Inflammatory macrophage (primary cell): ENCODE measurements around the gene AP5Z1.
A peak's percentile ranks its signal among the peaks of the same experiment; 100 is the strongest.

Experiments
- DNase-seq, 2 donors: peaks; one replicate each; pipeline ENCODE4 v3.0.0-alpha.2; 2020 to 2022

AP5Z1 gene

DNA sequence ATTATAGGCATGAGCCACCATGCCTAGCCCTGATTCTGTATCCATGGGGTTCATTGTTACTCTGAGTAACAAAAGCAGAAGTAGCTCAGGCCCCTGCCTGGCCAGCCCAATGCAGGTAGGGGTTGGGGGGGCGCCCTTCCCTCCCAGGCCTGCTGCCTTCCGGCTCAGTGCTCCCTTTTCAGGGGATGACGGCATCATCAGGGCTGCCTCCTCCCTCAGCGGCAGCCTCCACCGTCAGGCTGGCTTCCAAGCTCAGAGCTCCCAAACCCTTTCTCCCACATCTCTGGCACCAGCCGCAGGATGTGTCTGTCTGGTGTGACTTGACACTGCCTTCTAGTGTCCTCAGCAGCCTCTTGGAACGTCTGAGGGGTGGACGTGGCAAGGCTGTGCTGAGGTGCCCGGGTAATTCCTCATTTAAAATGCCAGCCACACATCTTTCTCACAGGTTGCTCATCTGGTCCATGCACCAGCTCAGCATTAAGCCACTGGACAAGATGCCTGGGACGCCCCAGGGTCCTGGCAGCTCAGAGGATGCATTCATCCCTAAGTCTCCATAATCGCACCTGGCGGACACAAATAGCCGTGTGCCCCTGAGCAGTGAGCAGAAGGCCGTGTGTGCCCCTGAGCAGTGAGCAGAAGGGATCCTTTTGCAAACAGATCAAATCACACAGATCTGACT, 48.2 kb downstream of the AP5Z1 start:
- no peak for DNase-seq

- DNase-seq, result no peak
Observed at GRCh38 chr7:4824120-4824775, 48.8 kb downstream of the AP5Z1 start.

DNA sequence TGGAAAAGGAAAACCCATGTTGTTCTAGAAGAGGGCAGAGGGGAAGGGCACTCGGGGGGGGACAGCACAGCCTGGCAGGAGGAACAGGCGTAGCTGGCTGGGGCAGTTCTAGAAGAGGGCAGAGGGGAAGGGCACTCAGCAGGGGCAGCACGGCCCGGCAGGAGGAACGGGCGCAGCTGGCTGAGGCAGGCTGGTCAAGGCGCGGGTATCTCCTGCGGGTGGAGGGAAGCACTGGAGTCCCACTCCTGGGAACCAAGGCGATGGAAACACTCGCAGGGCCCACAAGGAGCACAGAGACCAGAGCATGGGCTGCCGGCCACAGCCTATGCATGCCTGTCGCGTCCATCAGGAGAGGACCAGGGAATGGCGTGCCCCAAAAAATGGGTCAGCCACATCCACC, 49.7 kb downstream of the AP5Z1 start:
- no peak for DNase-seq

- no peak for DNase-seq
Observed at GRCh38 chr7:4828720-4829383, 53.4 kb downstream of the AP5Z1 start.

DNA sequence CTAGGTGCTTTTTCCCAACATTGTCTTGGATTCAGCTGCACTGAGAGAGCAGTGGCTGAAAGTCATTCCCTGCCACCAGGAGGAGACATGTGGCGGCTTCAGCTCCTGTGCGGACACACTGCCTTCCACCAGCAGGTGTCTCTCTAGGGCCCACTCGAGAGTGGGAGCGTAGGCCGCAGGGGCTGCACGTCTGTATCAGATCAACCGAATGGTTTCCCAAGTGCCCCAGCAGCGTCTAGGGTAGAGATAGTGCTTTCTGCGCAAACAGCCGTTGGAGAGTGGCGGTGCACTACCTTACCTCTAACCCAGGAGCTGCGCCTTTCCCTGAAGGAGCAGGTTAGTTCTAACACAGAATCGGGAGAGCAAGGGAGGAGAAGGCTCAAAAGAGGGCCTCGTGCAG, 54.8 kb downstream of the AP5Z1 start:
- DNase-seq, result peak; percentile 57 to 73

DNA sequence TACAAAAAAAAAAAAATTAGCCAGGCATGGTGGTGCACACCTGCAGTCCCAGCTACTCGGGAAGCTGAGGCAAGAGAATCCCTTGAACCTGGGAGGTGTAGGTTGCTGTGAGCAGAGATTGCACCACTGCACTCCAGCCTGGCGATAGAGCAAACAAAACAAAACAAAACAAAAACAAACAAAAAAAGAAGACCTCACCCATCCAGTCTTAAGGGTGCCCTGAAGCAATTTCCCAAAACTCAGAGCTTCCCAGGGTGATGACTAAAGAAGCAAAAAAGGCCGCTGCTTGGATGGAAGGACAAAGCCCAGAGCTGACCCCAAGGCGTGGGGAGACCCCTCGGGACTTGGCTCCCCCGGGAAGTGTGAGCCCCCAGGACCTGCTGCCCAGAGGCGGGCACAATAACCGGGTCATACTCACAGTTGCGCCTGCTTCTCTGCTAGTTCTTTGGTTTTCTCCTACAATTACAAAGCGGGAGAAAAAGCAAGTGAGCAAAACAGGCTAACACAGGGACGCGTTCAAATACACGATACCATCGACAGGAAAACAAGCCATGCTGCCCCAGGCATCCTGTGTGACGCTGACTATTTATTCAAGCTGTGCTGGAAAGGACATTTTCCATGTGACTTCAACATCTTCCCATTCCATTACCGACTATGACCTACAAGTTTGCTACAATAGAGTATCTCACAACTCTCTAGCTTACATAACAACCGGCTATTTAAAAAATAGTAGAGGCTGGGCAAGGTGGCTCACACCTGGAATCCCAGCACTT, 56.5 kb downstream of the AP5Z1 start:
- DNase-seq, result no peak

- no peak for DNase-seq
Observed at GRCh38 chr7:4832711-4833110, 57.3 kb downstream of the AP5Z1 start.

DNA sequence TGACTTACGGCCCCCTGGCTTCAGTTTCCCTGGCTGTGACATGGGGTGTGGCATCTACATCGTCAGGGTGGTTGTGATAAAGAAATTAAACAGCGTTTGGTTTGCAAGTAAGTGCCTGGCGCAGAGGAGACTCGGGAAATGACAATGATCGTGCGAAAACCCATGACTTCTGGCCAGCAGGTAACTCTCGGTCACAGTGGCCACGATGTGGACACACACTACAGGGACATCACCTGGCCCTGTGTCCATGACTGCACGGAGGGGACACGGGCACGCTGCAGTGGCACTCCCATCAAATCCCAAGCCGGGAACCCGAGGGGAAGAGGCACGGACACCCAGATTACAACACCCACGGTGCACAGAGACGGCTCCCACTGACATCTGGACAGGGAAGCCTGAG, 57.8 kb downstream of the AP5Z1 start:
- no peak for DNase-seq

- DNase-seq, result no peak
Observed at GRCh38 chr7:4833691-4834600, 58.5 kb downstream of the AP5Z1 start.

DNA sequence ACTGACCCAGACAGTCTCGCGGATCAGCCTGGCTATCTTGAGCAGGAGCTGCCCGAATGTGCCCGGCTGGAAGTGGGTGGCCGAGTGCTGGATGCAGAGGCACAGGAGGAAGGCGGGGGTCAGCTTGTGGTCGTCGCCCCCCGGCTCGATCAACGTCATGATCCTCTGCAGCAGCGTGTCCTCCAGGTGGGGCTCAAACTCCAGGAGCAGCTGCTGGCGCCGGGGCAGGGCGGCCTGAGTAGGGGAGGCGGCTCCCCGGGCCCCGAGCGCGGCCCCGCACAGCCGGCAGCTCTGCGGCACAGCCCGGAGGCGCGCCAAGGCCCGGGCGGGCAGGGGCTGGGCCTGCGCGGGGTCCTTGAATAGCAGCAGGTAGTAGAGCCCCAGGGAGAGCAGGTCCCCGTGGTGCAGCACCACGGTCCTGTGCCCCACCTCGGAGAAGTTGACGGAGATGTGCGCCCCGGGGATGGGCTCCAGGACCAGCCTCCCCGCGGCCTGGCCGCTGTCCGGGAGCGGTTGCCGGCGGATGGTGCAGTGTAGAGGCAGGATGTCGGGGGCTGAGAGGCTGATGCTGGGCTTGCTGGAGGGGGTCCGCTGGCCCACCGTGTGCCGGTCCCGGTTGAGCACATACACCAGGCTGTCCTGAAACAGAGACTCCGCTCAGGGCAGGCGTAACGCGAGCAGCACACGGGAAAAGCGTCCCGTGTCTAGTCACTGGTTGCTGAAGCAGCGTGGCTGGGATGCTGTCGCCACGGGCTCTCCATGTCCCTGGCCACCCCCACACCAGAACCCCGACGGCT, 59.4 kb downstream of the AP5Z1 start:
- no peak for DNase-seq

GRCh38 chr7:4835398-4836205, 60.2 kb downstream of the AP5Z1 start:
- no peak for DNase-seq

DNA sequence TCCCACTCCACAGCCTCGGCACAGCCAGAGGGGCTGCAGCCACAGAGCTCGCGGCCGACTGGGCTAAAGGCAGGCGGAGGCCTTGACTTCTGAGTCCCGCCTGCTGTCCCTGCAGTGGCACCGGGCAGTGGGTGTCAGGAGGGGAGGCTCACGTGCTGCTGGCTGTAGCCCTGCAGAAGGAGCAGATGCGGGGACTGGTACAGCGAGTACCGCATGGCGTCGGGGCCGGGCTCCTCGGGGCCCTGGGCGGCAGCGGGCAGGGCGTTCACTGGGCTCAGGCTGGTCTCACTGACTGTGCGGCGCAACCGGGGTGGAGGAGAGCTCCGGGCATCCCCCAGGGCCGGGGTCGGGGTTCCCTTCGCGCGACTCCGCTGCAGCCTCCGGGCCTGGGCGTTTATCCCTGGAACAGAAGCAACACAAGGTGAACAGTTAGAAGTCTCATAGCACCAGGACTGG, 60.8 kb downstream of the AP5Z1 start:
- DNase-seq, result no peak

DNA sequence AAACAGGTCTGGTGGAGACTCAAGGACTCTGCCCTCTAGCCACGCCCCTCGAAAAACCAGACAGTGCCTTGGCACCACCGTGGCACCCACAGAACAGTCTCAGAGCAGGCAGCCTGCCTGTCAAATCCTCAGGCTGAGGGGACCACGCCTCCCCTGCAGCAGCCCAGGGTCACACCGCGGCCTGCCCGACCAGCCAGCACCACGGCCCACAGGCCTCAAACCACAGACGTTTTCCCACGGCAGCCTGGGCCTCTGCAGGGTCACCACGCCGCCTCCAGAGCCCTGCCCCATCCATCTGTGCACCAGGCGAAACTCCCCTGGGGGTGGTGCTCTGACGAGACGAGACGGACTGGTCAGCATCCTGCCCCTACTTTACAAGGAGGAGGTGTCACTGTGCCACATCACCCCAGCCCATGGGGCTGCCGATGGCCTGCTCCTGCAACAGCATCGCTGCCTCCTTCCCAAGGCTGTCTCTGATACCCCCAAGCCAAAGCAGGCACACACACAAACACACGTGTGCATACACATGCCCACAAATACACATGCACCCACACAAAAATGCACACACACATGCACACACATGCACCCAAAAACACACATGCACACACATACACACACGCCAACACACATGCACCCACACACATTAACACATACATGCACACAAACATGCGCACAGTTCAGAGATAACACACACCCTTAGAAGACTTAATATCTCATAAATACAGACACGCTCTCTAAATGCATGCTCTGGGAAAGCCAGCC, 61.8 kb downstream of the AP5Z1 start:
- DNase-seq, result no peak

DNA sequence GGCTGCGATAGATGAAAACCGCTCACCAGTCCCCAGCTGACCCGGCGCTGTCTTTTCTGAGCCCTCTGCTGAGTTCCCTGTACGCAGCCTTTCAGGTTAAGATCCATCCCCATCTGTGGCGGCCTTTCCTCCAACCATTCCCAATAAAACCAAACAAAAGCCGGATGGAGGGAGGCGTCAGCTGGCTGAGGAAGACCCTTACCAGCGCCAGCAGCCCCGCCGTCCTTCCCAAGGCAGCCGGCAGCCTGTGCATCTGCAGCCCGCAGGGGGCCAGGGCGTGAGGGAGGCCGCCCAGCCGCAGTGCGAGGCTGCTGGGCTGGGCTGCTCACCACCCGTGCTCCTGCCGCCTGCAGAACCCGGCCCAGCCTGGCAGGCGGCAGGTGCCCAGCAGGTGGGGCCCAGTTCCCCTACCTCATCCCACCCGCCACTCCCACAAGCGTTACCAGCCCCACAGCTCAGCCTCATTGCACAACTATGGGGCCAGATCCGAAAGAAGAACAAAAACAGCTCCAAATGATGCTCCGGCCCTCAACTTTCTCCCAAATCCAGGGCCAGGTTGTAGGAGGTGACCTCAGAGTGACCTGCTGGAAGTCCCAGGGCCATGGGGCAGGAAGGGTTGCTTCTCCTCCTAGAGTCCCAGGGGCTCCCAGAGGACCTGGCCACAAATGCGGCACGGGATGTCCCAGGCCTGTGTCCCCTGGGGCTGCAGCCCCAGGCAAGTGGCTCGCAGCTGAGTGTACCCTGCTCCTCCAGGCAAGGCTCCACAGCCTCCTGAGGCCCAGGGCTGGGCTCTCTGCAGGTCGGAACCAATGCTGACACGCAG, 62.6 kb downstream of the AP5Z1 start:
- no peak for DNase-seq

DNA sequence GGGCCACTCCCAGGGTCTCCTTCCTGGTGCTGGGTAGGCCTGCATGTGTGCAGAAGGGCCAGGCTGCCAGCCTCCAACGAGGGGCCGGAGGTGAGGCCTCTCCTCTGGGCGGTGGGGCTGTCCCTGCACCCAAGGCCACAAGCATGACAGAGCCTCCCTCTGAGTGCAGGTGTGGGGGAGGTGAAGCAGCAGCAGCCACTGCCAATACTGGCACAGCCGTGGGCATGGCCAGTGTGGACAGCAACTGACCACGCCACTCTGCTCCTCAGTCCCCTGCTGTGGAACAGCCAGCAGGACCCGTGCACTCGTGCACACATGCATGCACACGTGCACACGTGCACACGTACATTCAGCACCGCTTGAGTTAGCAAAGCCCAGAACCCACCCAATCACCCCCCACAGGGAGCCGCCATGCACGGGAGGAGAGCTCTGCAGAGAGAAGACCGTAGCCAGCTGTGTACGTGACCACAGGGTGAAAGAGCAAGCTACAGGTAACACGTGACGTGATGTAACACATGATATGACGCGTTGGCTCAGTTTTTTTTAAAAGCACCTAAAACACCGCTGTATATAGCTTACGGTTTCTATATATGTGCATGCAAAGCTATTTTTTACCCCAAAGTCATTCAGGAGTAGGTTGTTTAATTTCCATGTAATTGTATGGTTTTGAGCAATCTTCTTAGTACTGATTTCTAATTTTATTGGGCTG, 63.4 kb downstream of the AP5Z1 start:
- DNase-seq, result no peak

GRCh38 chr7:4840079-4840501, 64.7 kb downstream of the AP5Z1 start:
- no peak for DNase-seq
